GM12873 (cell line): ENCODE data around the gene MPO.

Source experiments
- CTCF ChIP-seq: IDR thresholded peaks from 2 replicates; pipeline ENCODE4 v1.5.1; 2012; ENCODE audit warnings: low read depth, mild to moderate bottlenecking, moderate library complexity, low read length, control low read depth; ENCODE audit not compliant: insufficient read depth; ENCODE audit errors: missing control alignments

Gene MPO

GRCh38 chr17:58321571-58322525 is 41.1 kb upstream of the MPO start:
- TF ChIP-seq CTCF: no peak

GRCh38 chr17:58320570-58321323 is 40.0 kb upstream of the MPO start:
- TF ChIP-seq CTCF: no peak

- no peak for TF ChIP-seq CTCF
These were observed 39.4 kb upstream of the MPO start for GRCh38 chr17:58320163-58320558.

- no peak for TF ChIP-seq CTCF
These were observed 38.7 kb upstream of the MPO start for GRCh38 chr17:58319173-58320162.

- TF ChIP-seq CTCF: no peak
These were observed 38.0 kb upstream of the MPO start for GRCh38 chr17:58318627-58319172.

GRCh38 chr17:58318065-58318481 is 37.3 kb upstream of the MPO start:
- no peak for TF ChIP-seq CTCF
